AG04449 (cell line): Measurements from ENCODE around the gene BABAM2.
A peak's percentile ranks its signal among the peaks of the same experiment; 100 is the strongest.

Source experiments
- CTCF ChIA-PET: fragments of 350-600 bp; formaldehyde crosslinking; extraction: SDS; loops from one replicate; lab custom pipeline; 2021; ENCODE audit warnings: antibody characterized with exemption; lab: Yijun Ruan, JAX
- POLR2A ChIA-PET: fragments of 400-600, 350-600 bp; formaldehyde crosslinking; extraction: SDS; loops from one replicate; lab custom pipeline; 2020; ENCODE audit warnings: antibody characterized with exemption, inconsistent platforms; lab: Yijun Ruan, JAX
- DNase-seq: peaks from one replicate; pipeline ENCODE4 v3.0.0-alpha.2; 2010; ENCODE audit warnings: low read depth, low spot score
- H3K4me3 ChIP-seq: 2 replicates; pipeline ENCODE4 v1.5.1; 2011; ENCODE audit warnings: low read depth, mild to moderate bottlenecking, control low read depth, low read length
- TF ChIP-seq, protein P1 (sequence below): IDR thresholded peaks from one replicate; pipeline ENCODE4 v1.5.1; 2011; ENCODE audit warnings: mild to moderate bottlenecking, moderate library complexity, low read length, control low read depth, inconsistent platforms; ENCODE audit not compliant: insufficient read depth; ENCODE audit errors: missing control alignments

The BABAM2 gene

DNA sequence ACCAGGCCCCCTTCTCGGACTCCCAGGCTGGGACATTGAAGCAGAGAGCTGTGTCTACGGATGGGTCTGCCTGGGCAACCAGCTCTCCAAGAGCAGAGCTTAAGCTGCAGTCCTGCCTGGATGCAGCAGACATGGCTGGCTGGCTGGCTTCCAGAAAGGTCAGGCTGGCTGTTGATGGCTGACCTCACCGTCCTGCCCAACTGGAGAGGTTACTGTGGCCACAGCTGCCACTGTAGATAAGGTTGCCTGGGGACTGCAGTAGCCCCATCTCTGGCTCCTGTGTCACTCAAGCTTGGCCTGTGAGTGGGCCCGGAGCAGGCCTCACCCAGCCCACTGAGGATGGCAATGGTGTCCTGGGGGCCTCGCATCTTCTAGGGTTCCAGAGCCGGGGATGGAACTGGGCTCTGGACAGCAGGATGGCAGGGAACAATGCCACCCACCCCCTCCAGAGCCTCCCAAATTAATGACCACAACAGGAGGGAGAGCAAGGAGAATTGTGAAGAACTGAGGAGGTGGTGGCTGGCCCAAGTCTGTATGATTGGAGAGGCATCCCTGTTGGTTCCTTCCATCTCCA is 465.1 kb downstream of the BABAM2 start:
- TF ChIP-seq, protein P1, sequence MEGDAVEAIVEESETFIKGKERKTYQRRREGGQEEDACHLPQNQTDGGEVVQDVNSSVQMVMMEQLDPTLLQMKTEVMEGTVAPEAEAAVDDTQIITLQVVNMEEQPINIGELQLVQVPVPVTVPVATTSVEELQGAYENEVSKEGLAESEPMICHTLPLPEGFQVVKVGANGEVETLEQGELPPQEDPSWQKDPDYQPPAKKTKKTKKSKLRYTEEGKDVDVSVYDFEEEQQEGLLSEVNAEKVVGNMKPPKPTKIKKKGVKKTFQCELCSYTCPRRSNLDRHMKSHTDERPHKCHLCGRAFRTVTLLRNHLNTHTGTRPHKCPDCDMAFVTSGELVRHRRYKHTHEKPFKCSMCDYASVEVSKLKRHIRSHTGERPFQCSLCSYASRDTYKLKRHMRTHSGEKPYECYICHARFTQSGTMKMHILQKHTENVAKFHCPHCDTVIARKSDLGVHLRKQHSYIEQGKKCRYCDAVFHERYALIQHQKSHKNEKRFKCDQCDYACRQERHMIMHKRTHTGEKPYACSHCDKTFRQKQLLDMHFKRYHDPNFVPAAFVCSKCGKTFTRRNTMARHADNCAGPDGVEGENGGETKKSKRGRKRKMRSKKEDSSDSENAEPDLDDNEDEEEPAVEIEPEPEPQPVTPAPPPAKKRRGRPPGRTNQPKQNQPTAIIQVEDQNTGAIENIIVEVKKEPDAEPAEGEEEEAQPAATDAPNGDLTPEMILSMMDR = no peak
- ChIA-PET POLR2A (interaction anchor here (1.4 kb wide), 1 partner anchor 35 kb away, joined by 5 read pairs; no protein-coding TSS in a partner anchor), CTCF (no interaction called here)
- H3K4me3 ChIP-seq = no peak overlapping the region
- no peak for DNase-seq

DNA sequence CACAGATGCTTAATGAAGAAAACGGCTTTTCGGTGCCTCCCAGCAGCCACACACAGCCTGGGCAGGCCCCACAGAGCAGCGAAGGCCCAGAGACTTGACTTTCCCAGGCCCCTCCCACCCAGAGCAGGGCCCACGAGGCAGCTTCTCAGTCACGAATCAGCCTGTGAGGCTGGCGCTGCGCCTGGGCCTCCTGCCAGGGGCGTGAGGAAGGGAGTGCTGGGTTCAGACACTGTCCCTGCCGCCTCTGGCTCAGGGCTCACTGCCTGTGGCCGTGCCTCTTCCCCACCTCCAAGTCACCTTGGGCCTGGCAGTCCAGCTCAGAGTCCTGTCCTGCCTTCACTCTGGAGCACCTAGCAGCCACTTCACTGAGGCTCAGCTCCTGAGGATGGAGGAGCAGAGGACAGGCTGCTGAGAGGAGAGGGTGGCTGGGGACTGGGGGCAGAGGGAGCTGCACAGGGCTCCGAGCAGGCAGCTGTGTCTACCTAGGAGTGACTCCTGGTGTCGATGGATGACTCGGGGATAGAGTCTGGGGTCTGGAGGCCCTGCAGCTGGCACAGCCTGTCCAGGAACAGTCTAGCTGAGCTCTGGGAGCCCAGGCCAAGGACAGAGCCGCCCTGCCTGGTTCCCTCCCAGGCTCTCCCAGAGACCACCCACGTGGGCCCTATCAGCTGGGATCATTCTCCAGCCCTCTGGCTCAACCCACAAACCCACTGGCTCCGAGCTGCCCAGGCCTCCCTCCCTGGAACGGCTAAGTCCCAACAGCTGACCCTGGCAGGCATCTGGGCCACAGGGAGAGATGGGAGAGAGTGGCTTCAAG is 465.8 kb downstream of the BABAM2 start:
- no peak overlapping the region for H3K4me3 ChIP-seq
- TF ChIP-seq, protein P1 = no peak
- CTCF ChIA-PET = interaction anchor here (1.1 kb wide), 1 partner anchor 13 kb away, joined by 3 read pairs; no protein-coding TSS in a partner anchor
- POLR2A ChIA-PET = interaction anchor here (1.4 kb wide), 1 partner anchor 34 kb away, joined by 5 read pairs; no protein-coding TSS in a partner anchor
- peak; percentile 60 for DNase-seq

DNA sequence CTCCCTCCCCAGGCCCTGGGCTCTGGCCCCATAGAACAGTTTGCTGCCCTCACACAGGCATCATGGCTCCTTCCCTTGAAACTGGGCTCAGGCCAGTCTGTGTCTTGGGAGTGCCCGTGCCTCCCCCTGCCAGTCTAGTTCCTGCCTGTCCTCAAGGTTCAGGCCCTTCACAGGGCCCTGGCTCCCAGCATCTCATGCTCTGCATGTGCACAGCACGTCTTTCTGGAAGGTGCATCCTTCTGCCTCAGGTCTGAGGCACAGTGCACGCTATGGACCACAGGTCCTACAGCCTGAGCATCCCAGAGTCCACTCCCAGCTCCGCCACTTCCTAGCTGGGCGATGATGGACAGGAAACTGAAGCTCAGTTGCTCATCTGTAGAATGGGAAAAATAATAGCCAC is 466.5 kb downstream of the BABAM2 start:
- CTCF ChIA-PET = interaction anchor here (1.1 kb wide), 1 partner anchor 13 kb away, joined by 3 read pairs; no protein-coding TSS in a partner anchor
- H3K4me3 ChIP-seq = no peak overlapping the region
- POLR2A ChIA-PET = interaction anchor here (1.4 kb wide), 1 partner anchor 33 kb away, joined by 5 read pairs; no protein-coding TSS in a partner anchor
- TF ChIP-seq, protein P1 = no peak
- DNase-seq = no peak

DNA sequence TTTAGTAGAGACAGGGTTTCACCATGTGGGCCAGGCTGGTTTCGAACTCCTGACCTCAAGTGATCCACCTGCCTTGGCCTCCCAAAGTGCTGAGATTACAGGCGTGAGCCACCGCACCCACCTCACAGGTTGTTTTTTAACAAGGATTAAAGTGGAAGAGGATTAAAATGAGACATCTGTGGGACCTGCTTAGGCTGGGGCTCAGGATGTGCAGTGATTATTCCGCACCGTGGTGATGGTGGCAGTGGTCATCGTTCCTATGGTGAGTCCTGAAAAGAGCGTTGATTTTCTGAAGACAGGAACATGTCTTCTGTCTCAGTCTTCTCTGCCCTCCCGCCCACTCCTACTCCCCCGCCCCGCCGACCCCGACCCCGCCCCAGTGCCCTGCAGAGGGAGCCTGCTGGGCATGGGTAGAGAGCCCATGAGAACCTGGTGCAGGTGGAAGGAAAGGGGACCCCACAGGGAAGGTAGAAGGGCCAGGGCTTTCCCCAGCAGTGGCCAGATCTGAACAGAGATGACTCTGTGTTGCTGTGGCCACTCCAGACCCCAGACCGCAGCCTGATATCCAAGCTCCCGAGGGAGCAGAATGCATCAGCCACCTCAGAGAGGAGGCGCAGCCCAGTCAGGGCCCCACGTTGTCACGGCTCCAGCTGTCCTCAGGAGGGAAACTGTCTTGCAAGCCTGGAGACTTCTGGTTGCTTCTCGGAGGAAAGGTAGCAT is 467.6 kb downstream of the BABAM2 start:
- no peak for DNase-seq
- TF ChIP-seq, protein P1 = no peak
- ChIA-PET POLR2A (no interaction called here), CTCF (no interaction called here)
- no peak overlapping the region for H3K4me3 ChIP-seq

DNA sequence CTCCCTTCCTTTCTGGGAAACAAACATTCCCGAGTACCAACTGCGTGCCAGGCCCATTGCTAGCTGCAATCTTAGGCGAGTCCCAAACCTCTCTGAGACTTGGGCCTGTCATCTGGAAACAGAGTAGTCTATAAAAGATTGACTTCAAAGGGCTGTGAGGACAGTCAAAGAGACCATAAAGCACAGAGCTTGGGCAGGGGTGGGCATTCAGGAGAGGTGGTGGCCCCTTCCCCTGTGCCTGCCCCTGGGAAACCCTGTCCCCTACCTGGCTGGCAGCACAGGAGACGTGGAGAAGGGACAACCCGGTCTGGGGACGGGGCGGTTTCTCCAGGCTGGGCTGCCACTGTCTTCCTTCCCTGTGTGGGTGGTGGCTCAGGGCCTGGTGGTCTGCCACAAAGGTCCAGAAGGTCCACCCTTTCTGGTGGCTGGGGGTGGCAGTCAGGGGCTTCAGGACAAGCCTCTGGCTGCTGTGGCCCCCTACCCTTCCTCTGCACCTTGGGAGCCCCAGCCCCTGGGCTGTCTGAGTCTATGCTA is 468.2 kb downstream of the BABAM2 start:
- TF ChIP-seq, protein P1 = no peak
- CTCF ChIA-PET = no interaction called here
- DNase-seq = no peak
- POLR2A ChIA-PET = no interaction called here
- no peak overlapping the region for H3K4me3 ChIP-seq
